Ovary (tissue), 9 donors: ENCODE measurements around the gene WDR83. TPM values are rescaled to one million over a fixed set of nuclear protein-coding genes. Genes with fewer than 3 reads are reported as not detected.
A peak's percentile ranks its signal among the peaks of the same experiment; 100 is the strongest.

Experiments
- DNase-seq, 5 donors: peaks; one replicate each; pipeline ENCODE4 v3.0.0-alpha.2; 2019 to 2020
- H3K27ac ChIP-seq, 2 donors: fragments of 200-600 bp; one replicate each; pipeline versions ENCODE4 v1.5.1 to v1.8.0; 2019 to 2022
- H3K27me3 ChIP-seq: fragments of 200-600 bp; one replicate; pipeline ENCODE4 v1.8.0; 2022
- H3K36me3 ChIP-seq: fragments of 200-600 bp; sonication (generic); one replicate; pipeline ENCODE4 v1.5.1; 2019
- H3K4me1 ChIP-seq: one replicate; pipeline ENCODE4 v1.8.1; 2013; ENCODE audit warnings: mild to moderate bottlenecking, moderate library complexity; ENCODE audit not compliant: insufficient read depth
- H3K4me3 ChIP-seq: fragments of 200-600 bp; sonication (generic); one replicate; pipeline ENCODE4 v1.5.1; 2017
- H3K9me3 ChIP-seq, 2 donors: fragments of 200-600 bp in 1 of 2; sonication (generic) in 1 of 2; one replicate each; pipeline versions ENCODE4 v1.5.1 to v1.8.1; 2013 to 2019; ENCODE audit warnings: mild to moderate bottlenecking in 1 of 2, moderate library complexity in 1 of 2
- CTCF ChIP-seq, 3 donors: fragments of 450-650 bp in 2 of 3; fragments of 200-600 bp in 1 of 3; IDR thresholded peaks; one replicate each; pipeline versions ENCODE4 v1.5.1 to v1.8.0; 2016 to 2022; ENCODE audit warnings: antibody characterized with exemption in 3 of 3, mild to moderate bottlenecking in 1 of 3
- EP300 ChIP-seq: sonication (generic); formaldehyde crosslinking; IDR thresholded peaks from one replicate; pipeline ENCODE4 v1.6.1; 2017; ENCODE audit warnings: antibody characterized with exemption
- POLR2A ChIP-seq: fragments of 450-650 bp; IDR thresholded peaks from one replicate; pipeline ENCODE4 v1.6.1; 2017; ENCODE audit warnings: antibody characterized with exemption, mild to moderate bottlenecking, moderate library complexity
- WGBS, 3 donors: extraction: QIAGEN DNeasy Blood & Tissue Kit in 1 of 3; methylation state at CpG; one replicate each; pipeline versions ENCODE4 v1.1.5 to v1.1.7; 2013 to 2017; 5-methylcytosine and 5-hydroxymethylcytosine counted together
- intact Hi-C, 4 donors: fragments of 100-400 bp; cut with DNase I; formaldehyde crosslinking; loops; one replicate each; pipeline versions ENCODE4 v1.11.0 to v1.15.1; 2022 to 2023
- polyA plus RNA-seq, 2 donors: library from polyadenylated mRNA; stranded (reverse); fragments of 200-250 nt in 1 of 2; fragments of 350-450 nt in 1 of 2; fragmentation: Illumina TruSeq in 1 of 2; extraction: RNeasy Lipid Tissue Mini Kit (QIAGEN cat#74804) in 1 of 2; gene quantifications; one replicate each; pipeline ENCODE4 v1.2.3, GENCODE V29; 2013 to 2014
- total RNA-seq, 7 donors: library from RNA; depleted of rRNA in 2 of 7; stranded (reverse); fragments of >200 nt in 2 of 7; fragmentation: NEBNext Ultra II Directional in 3 of 7; extraction: Animal tissue kit (Norgen Biotek cat#: 25700) in 3 of 7; gene quantifications; one replicate each; pipeline versions ENCODE4 v1.1.0 to v1.2.4, GENCODE V29; 2016 to 2023
- donor health status: DM: no; HTN: no; CAD: no; lungs with moderate emphysema.
- donor health status: DM: no; HTN: no; CAD: no.
- donor health status: Bipolar disorder and iron deficiency.
- donor health status: DM: yes; HTN: yes; CAD: no.
- donor health status: DM: no; HTN: no; CAD: no.
- donor health status: DM: yes; HTN: yes; CAD: no.

The WDR83 gene
- total and polyA plus RNA-seq, 9 donors: 2.8 to 16.3 (median 11.9) TPM

GRCh38 chr19:12669270-12670158 is 2.9 kb downstream of the WDR83 start:
- Histone ChIP-seq H3K27ac (peak overlapping the region; percentile 53 to 92), H3K4me1 (peaks cover 12% of the 10 kb centered on the region), H3K4me3 (peak overlapping the region; percentile 89), H3K9me3 (no peaks in the 10 kb centered on the region), H3K27me3 (no peaks in the 10 kb centered on the region), H3K36me3 (no peaks in the 10 kb centered on the region)
- TF ChIP-seq POLR2A (peak; percentile 39), EP300 (no peak), CTCF (IDR thresholded peaks at IDR 0.05) (no peak)
- intact Hi-C loops: loop anchor here in 2 of 4 donors (10.0 kb wide), 2 partner anchors 95 to 105 kb away; no protein-coding TSS in a partner anchor
- WGBS, 3 donors: 0% methylated on average over 64 of the region's 64 CpGs
- peak; percentile 77 to 85 (median 82) for DNase-seq

GRCh38 chr19:12670159-12670928 is 3.7 kb downstream of the WDR83 start:
- Histone ChIP-seq H3K4me1 (peaks cover 12% of the 10 kb centered on the region), H3K36me3 (no peaks in the 10 kb centered on the region), H3K4me3 (peak overlapping the region; percentile 89), H3K9me3 (no peaks in the 10 kb centered on the region), H3K27ac (peak overlapping the region; percentile 53 to 92), H3K27me3 (no peaks in the 10 kb centered on the region)
- 29 to 37% (median 30%) methylated on average over 26 of the region's 26 CpGs for WGBS, 3 donors
- TF ChIP-seq CTCF (IDR thresholded peaks at IDR 0.05) (no peak), POLR2A (no peak), EP300 (no peak)
- peak in 1 of 5 donors; percentile 30 for DNase-seq
- intact Hi-C loops: loop anchor here in 1 of 4 donors (10.0 kb wide), 1 partner anchor 96 kb away; no protein-coding TSS in a partner anchor

GRCh38 chr19:12672744-12673143 is 6.1 kb downstream of the WDR83 start:
- no peak for TF ChIP-seq POLR2A
- TF ChIP-seq CTCF (IDR thresholded peaks at IDR 0.05): no peak
- TF ChIP-seq EP300: no peak
- Histone ChIP-seq H3K4me1 (peaks cover 9% of the 10 kb centered on the region), H3K36me3 (no peaks in the 10 kb centered on the region), H3K27me3 (no peaks in the 10 kb centered on the region), H3K27ac (no peak overlapping the region), H3K4me3 (no peak overlapping the region), H3K9me3 (no peaks in the 10 kb centered on the region)
- DNase-seq: peak in 1 of 5 donors; percentile 19
- intact Hi-C loops: loop anchor here in 1 of 4 donors (10.0 kb wide), 1 partner anchor 98 kb away; no protein-coding TSS in a partner anchor
- 56 to 77% (median 65%) methylated on average over 9 to 10 of the region's 10 CpGs for WGBS, 3 donors

- Histone ChIP-seq H3K4me3 (no peak overlapping the region), H3K27ac (no peak overlapping the region), H3K27me3 (no peaks in the 10 kb centered on the region), H3K9me3 (no peaks in the 10 kb centered on the region), H3K4me1 (peaks cover 2% of the 10 kb centered on the region), H3K36me3 (no peaks in the 10 kb centered on the region)
- 90 to 93% (median 93%) methylated on average over 10 of the region's 10 CpGs for WGBS, 3 donors
- TF ChIP-seq CTCF (IDR thresholded peaks at IDR 0.05) (no peak), EP300 (no peak), POLR2A (no peak)
- DNase-seq: peak in 1 of 5 donors; percentile 19
- intact Hi-C loops: loop anchor here in 1 of 4 donors (10.0 kb wide), 1 partner anchor 101 kb away; no protein-coding TSS in a partner anchor
Observed at GRCh38 chr19:12675399-12675798, 8.8 kb downstream of the WDR83 start.
